ELF-1 (cell line): ENCODE data around the gene INTU.

Source experiments
- DNase-seq: peaks from one replicate; pipeline ENCODE4 v3.0.0-alpha.2; 2016; ENCODE audit warnings: low read depth, low spot score

Gene INTU

GRCh38 chr4:127747883-127748282 is 115.1 kb downstream of the INTU start:
- DNase-seq: no peak

- no peak for DNase-seq
Observed at GRCh38 chr4:127748957-127749356, 116.2 kb downstream of the INTU start.

GRCh38 chr4:127756906-127757305 is 124.1 kb downstream of the INTU start:
- no peak for DNase-seq

- no peak for DNase-seq
Observed at GRCh38 chr4:127759228-127759820, 126.6 kb downstream of the INTU start.

- no peak for DNase-seq
Observed at GRCh38 chr4:127759893-127760292, 127.1 kb downstream of the INTU start.

- DNase-seq: no peak
Observed at GRCh38 chr4:127771535-127772275, 138.9 kb downstream of the INTU start.

- no peak for DNase-seq
Observed at GRCh38 chr4:127772769-127773671, 140.3 kb downstream of the INTU start.

GRCh38 chr4:127775843-127776242 is 143.1 kb downstream of the INTU start:
- DNase-seq: no peak
